ENCODE data around the gene PKNOX1.

PKNOX1 gene

GRCh38 chr21:43024439-43025136 is 50.2 kb downstream of the PKNOX1 start:
- no peak for ATAC-seq
- TF ChIP-seq CSRNP3 (CRISPR knock-in tag; IDR thresholded peaks at IDR 0.05) = no peak
- no peak for TF ChIP-seq SNAI2 (CRISPR knock-in tag; IDR thresholded peaks at IDR 0.05)
- TF ChIP-seq TSHZ2 (CRISPR knock-in tag; IDR thresholded peaks at IDR 0.05) = no peak
- no peak for TF ChIP-seq ZC3H10 (CRISPR knock-in tag; IDR thresholded peaks at IDR 0.05)
- TF ChIP-seq GLIS3 (CRISPR knock-in tag; IDR thresholded peaks at IDR 0.05) = no peak
- TF ChIP-seq PATZ1 (CRISPR knock-in tag; IDR thresholded peaks at IDR 0.05; ENCODE audit: borderline replicate concordance) = no peak
- no peak for TF ChIP-seq ARNTL (CRISPR knock-in tag; IDR thresholded peaks at IDR 0.05; ENCODE audit: borderline replicate concordance, low read depth)

- ATAC-seq = peak; percentile 37; the same call in 1 of the 3 replicates
- TF ChIP-seq TOX (CRISPR knock-in tag; IDR thresholded peaks at IDR 0.05; ENCODE audit: borderline replicate concordance) (no peak), GLIS3 (CRISPR knock-in tag; IDR thresholded peaks at IDR 0.05) (no peak), ZNF8 (CRISPR knock-in tag; IDR thresholded peaks at IDR 0.05) (no peak), POU6F1 (CRISPR knock-in tag; IDR thresholded peaks at IDR 0.05; ENCODE audit: borderline replicate concordance, low read depth) (no peak), ZFP3 (CRISPR knock-in tag; IDR thresholded peaks at IDR 0.05) (no peak), CREB5 (CRISPR knock-in tag; IDR thresholded peaks at IDR 0.05; ENCODE audit: low read depth) (no peak), SNAI2 (CRISPR knock-in tag; IDR thresholded peaks at IDR 0.05) (no peak), PATZ1 (CRISPR knock-in tag; IDR thresholded peaks at IDR 0.05; ENCODE audit: borderline replicate concordance) (no peak), RARB (CRISPR knock-in tag; IDR thresholded peaks at IDR 0.05) (no peak), CSDC2 (CRISPR knock-in tag; IDR thresholded peaks at IDR 0.05) (no peak), ZC3H10 (CRISPR knock-in tag; IDR thresholded peaks at IDR 0.05) (no peak), ZNF70 (CRISPR knock-in tag; IDR thresholded peaks at IDR 0.05) (no peak), ARNTL (CRISPR knock-in tag; IDR thresholded peaks at IDR 0.05; ENCODE audit: borderline replicate concordance, low read depth) (no peak), ZNF565 (CRISPR knock-in tag; conservative IDR thresholded peaks at IDR 0.05; ENCODE audit: low read depth) (no peak), CSRNP3 (CRISPR knock-in tag; IDR thresholded peaks at IDR 0.05) (no peak), BACH2 (CRISPR knock-in tag; IDR thresholded peaks at IDR 0.05; ENCODE audit: borderline replicate concordance) (no peak), TCF4 (CRISPR knock-in tag; IDR thresholded peaks at IDR 0.05; ENCODE audit: borderline replicate concordance) (no peak), TSHZ2 (CRISPR knock-in tag; IDR thresholded peaks at IDR 0.05) (no peak), ESRRG (CRISPR knock-in tag; IDR thresholded peaks at IDR 0.05) (no peak)
Observed at GRCh38 chr21:43025636-43026180, 51.3 kb downstream of the PKNOX1 start.
